Measurements from ENCODE around the gene DCAF4.

The DCAF4 gene

GRCh38 chr14:72904218-72904617, 22.0 kb upstream of the DCAF4 start:
- no peak for TF ChIP-seq CTCF (IDR thresholded peaks at IDR 0.05; ENCODE audit: insufficient read depth, low read depth, low read length, missing control alignments)
- DNase-seq (ENCODE audit: low read depth): no peak
- H3K4me3 ChIP-seq (ENCODE audit: low read length): no peak overlapping the region

- peak; percentile 98 for TF ChIP-seq CTCF (IDR thresholded peaks at IDR 0.05; ENCODE audit: insufficient read depth, low read depth, low read length, missing control alignments)
Measured at GRCh38 chr14:72904840-72905561, 21.3 kb upstream of the DCAF4 start.

GRCh38 chr14:72906316-72906715, 19.9 kb upstream of the DCAF4 start:
- no peak for TF ChIP-seq CTCF (IDR thresholded peaks at IDR 0.05; ENCODE audit: insufficient read depth, low read depth, low read length, missing control alignments)
- no peak for DNase-seq (ENCODE audit: low read depth)
- H3K4me3 ChIP-seq (ENCODE audit: low read length): no peak overlapping the region

More at GRCh38 chr14:72904840-72905561, 21.3 kb upstream of the DCAF4 start:
- DNase-seq (ENCODE audit: low read depth): peak; percentile 75
- no peak overlapping the region for H3K4me3 ChIP-seq (ENCODE audit: low read length)

- no peak overlapping the region for H3K4me3 ChIP-seq (ENCODE audit: low read length)
- no peak for DNase-seq (ENCODE audit: low read depth)
- TF ChIP-seq CTCF (IDR thresholded peaks at IDR 0.05; ENCODE audit: insufficient read depth, low read depth, low read length, missing control alignments): no peak
Measured at GRCh38 chr14:72906879-72907278, 19.4 kb upstream of the DCAF4 start.

- no peak overlapping the region for H3K4me3 ChIP-seq (ENCODE audit: low read length)
- TF ChIP-seq CTCF (IDR thresholded peaks at IDR 0.05; ENCODE audit: insufficient read depth, low read depth, low read length, missing control alignments): no peak
- DNase-seq (ENCODE audit: low read depth): peak; percentile 71
Measured at GRCh38 chr14:72907886-72908285, 18.4 kb upstream of the DCAF4 start.

- TF ChIP-seq CTCF (IDR thresholded peaks at IDR 0.05; ENCODE audit: insufficient read depth, low read depth, low read length, missing control alignments): no peak
- H3K4me3 ChIP-seq (ENCODE audit: low read length): no peak overlapping the region
- peak; percentile 71 for DNase-seq (ENCODE audit: low read depth)
Measured at GRCh38 chr14:72909163-72909562, 17.1 kb upstream of the DCAF4 start.

GRCh38 chr14:72913809-72914208, 12.5 kb upstream of the DCAF4 start:
- no peak overlapping the region for H3K4me3 ChIP-seq (ENCODE audit: low read length)
- no peak for DNase-seq (ENCODE audit: low read depth)
- TF ChIP-seq CTCF (IDR thresholded peaks at IDR 0.05; ENCODE audit: insufficient read depth, low read depth, low read length, missing control alignments): no peak

Measured in epithelial cell of esophagus (primary cell).